Erythroblast (primary cell): Measurements from ENCODE around the gene SPTBN1.

Source experiments
- GATA1 ChIP-seq: IDR thresholded peaks from 2 replicates; pipeline ENCODE4 v1.6.1; 2011; ENCODE audit warnings: low read depth, mild to moderate bottlenecking, control low read depth, low read length, moderate library complexity
- POLR2A ChIP-seq: IDR thresholded peaks from 2 replicates; pipeline ENCODE4 v1.6.1; 2011; ENCODE audit warnings: mild to moderate bottlenecking, low read length

DNA sequence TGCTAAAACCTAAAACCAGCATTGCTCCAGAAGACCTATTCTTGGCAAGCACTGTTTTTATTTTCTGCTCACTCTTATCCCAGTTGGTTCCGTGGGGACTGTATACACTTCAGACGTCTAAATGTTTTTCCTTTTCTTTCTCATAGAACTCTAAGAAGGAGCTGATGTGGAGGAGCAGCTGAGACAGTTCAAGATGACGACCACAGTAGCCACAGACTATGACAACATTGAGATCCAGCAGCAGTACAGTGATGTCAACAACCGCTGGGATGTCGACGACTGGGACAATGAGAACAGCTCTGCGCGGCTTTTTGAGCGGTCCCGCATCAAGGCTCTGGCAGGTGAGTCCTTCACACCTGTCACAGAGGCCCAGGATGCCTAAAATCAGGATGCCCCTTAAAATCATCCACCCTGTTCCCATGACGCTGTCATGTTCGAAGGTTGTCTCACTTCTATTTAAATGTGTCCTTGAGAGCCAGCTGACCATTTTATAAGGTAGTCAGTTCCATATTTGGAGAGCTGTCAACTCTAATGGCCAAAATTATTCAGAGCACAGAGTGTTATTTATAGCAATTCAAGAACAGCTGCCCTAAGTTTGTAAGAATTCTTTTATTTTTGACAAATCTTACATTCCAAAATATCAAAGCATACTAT, 70.2 kb downstream of the SPTBN1 start:
- no peak for TF ChIP-seq POLR2A
- TF ChIP-seq GATA1, result no peak
